Endodermal cell (in vitro differentiated cells): ENCODE data around the gene ADARB1. TPM values are rescaled to one million over a fixed set of nuclear protein-coding genes. Genes with fewer than 3 reads are reported as not detected.

Experiments used
- DNase-seq: peaks from one replicate; pipeline ENCODE4 v3.0.0-alpha.2; 2017
- H3K27ac ChIP-seq: 2 replicates; pipeline ENCODE4 v1.5.1; 2013; ENCODE audit warnings: mild to moderate bottlenecking, low read depth, low read length, moderate library complexity
- H3K27me3 ChIP-seq: 2 replicates; pipeline ENCODE4 v1.6.1; 2013; ENCODE audit warnings: mild to moderate bottlenecking, low read length, moderate library complexity; ENCODE audit not compliant: insufficient read depth, control insufficient read depth, poor library complexity, severe bottlenecking
- H3K36me3 ChIP-seq: 2 replicates; pipeline ENCODE4 v1.7.0; 2013; ENCODE audit warnings: mild to moderate bottlenecking, low read length, moderate library complexity; ENCODE audit not compliant: control insufficient read depth, insufficient read depth
- H3K4me1 ChIP-seq: one replicate; pipeline ENCODE4 v1.7.0; 2013; ENCODE audit warnings: low read length; ENCODE audit not compliant: control insufficient read depth, insufficient read depth
- H3K4me3 ChIP-seq: 2 replicates; pipeline ENCODE4 v1.5.1; 2013; ENCODE audit warnings: mild to moderate bottlenecking, low read length, moderate library complexity
- H3K9ac ChIP-seq: 2 replicates; pipeline ENCODE4 v1.6.1; 2013; ENCODE audit warnings: mild to moderate bottlenecking, low read length, moderate library complexity; ENCODE audit not compliant: poor library complexity, severe bottlenecking; ENCODE audit errors: extremely low read depth
- H3K9me3 ChIP-seq: 2 replicates; pipeline ENCODE4 v1.6.1; 2013; ENCODE audit warnings: mild to moderate bottlenecking, low read length, moderate library complexity; ENCODE audit not compliant: control insufficient read depth
- H3K27ac Mint-ChIP-seq: 2 replicates; pipeline ENCODE4 v1.8.0; 2020; ENCODE audit warnings: mixed read lengths
- H3K27me3 Mint-ChIP-seq: 2 replicates; pipeline ENCODE4 v1.8.0; 2021; ENCODE audit warnings: mild to moderate bottlenecking, mixed read lengths; ENCODE audit not compliant: insufficient read depth
- H3K36me3 Mint-ChIP-seq: 2 replicates; pipeline ENCODE4 v1.8.0; 2020; ENCODE audit warnings: low read depth, mixed read lengths
- H3K4me1 Mint-ChIP-seq: 2 replicates; pipeline ENCODE4 v1.8.0; 2020; ENCODE audit warnings: mixed read lengths
- H3K4me3 Mint-ChIP-seq: 2 replicates; pipeline ENCODE4 v1.8.0; 2020; ENCODE audit warnings: mild to moderate bottlenecking, moderate library complexity, mixed read lengths
- H3K9me3 Mint-ChIP-seq: 2 replicates; pipeline ENCODE4 v1.8.0; 2020; ENCODE audit warnings: mild to moderate bottlenecking, mixed read lengths
- CTCF ChIP-seq: fragments of 200-600 bp; sonication (generic); conservative IDR thresholded peaks from 2 replicates; pipeline ENCODE4 v1.5.0; 2021; ENCODE audit warnings: antibody characterized with exemption, mild to moderate bottlenecking
- WGBS, 2 experiments: methylation state at CpG; one replicate each; pipeline versions ENCODE4 v1.1.5 to v1.1.7; 2013; ENCODE audit warnings: missing lambda C conversion rate in 2 of 2, mixed read lengths in 1 of 2; ENCODE audit not compliant: insufficient coverage in 1 of 2, insufficient read length in 1 of 2; 5-methylcytosine and 5-hydroxymethylcytosine counted together
- total RNA-seq, 2 donors: library from RNA; stranded (reverse); fragmentation: NEBNext Ultra II Directional in 1 of 2; extraction: Animal tissue kit (Norgen Biotek cat#: 25700) in 1 of 2; gene quantifications; 2 replicates in 1 of 2; 3 replicates in 1 of 2; pipeline ENCODE4 v1.2.1, GENCODE V29; 2021

Gene ADARB1
- total RNA-seq, 2 donors from 2014 or later, result 11.5 to 20.1 TPM

- DNase-seq, result no peak
- Histone ChIP-seq H3K27ac (no peak overlapping the region), H3K4me3 (no peak overlapping the region), H3K4me1 (peaks cover 4% of the 10 kb centered on the region), H3K27me3 (no peaks in the 10 kb centered on the region), H3K9me3 (no peaks in the 10 kb centered on the region), H3K36me3 (no peaks in the 10 kb centered on the region), H3K9ac (no peak overlapping the region)
- H3K4me1 Mint-ChIP-seq, result peaks cover 7% of the 10 kb centered on the region
- no peaks in the 10 kb centered on the region for H3K9me3 Mint-ChIP-seq
- H3K27ac Mint-ChIP-seq, result no peak overlapping the region
- WGBS, 2 experiments, result 93 to 95% methylated on average over 10 to 11 of the region's 11 CpGs
- TF ChIP-seq CTCF, result no peak
- H3K4me3 Mint-ChIP-seq, result no peak overlapping the region
- H3K36me3 Mint-ChIP-seq, result no peaks in the 10 kb centered on the region
- no peaks in the 10 kb centered on the region for H3K27me3 Mint-ChIP-seq
Observed at GRCh38 chr21:45069085-45069484, 5.3 kb upstream of the ADARB1 start.

GRCh38 chr21:45069711-45070110 lies 4.7 kb upstream of the ADARB1 start:
- peaks cover 4% of the 10 kb centered on the region for H3K4me1 Mint-ChIP-seq

GRCh38 chr21:45071078-45071873 lies 3.1 kb upstream of the ADARB1 start:
- Histone ChIP-seq H3K9me3 (no peaks in the 10 kb centered on the region), H3K4me1 (peaks cover 4% of the 10 kb centered on the region), H3K4me3 (no peak overlapping the region), H3K27me3 (peaks cover 13% of the 10 kb centered on the region), H3K27ac (no peak overlapping the region), H3K36me3 (no peaks in the 10 kb centered on the region), H3K9ac (no peak overlapping the region)
- H3K27me3 Mint-ChIP-seq, result peaks cover 12% of the 10 kb centered on the region
- no peak for DNase-seq
- no peak for TF ChIP-seq CTCF
- H3K4me1 Mint-ChIP-seq, result peaks cover 12% of the 10 kb centered on the region
- no peak overlapping the region for H3K4me3 Mint-ChIP-seq
- 91 to 94% methylated on average over 19 to 24 of the region's 24 CpGs for WGBS, 2 experiments
- no peaks in the 10 kb centered on the region for H3K9me3 Mint-ChIP-seq
- H3K36me3 Mint-ChIP-seq, result no peaks in the 10 kb centered on the region
- H3K27ac Mint-ChIP-seq, result no peak overlapping the region

More at GRCh38 chr21:45069711-45070110, 4.7 kb upstream of the ADARB1 start:
- no peak overlapping the region for H3K27ac Mint-ChIP-seq
- no peaks in the 10 kb centered on the region for H3K9me3 Mint-ChIP-seq
- Histone ChIP-seq H3K9me3 (no peaks in the 10 kb centered on the region), H3K9ac (no peak overlapping the region), H3K4me1 (peaks cover 4% of the 10 kb centered on the region), H3K27me3 (no peaks in the 10 kb centered on the region), H3K4me3 (no peak overlapping the region), H3K36me3 (no peaks in the 10 kb centered on the region), H3K27ac (no peak overlapping the region)
- TF ChIP-seq CTCF, result no peak
- H3K4me3 Mint-ChIP-seq, result no peak overlapping the region
- H3K27me3 Mint-ChIP-seq, result no peaks in the 10 kb centered on the region
- H3K36me3 Mint-ChIP-seq, result no peaks in the 10 kb centered on the region
- DNase-seq, result no peak
- WGBS, 2 experiments, result 83 to 91% methylated on average over 5 of the region's 5 CpGs
